IPS-15b (cell line): Measurements from ENCODE around the gene MAP2K2.

Source experiments
- H3K27me3 ChIP-seq: one replicate; pipeline ENCODE4 v1.6.1; 2013; ENCODE audit warnings: low read length; ENCODE audit not compliant: control insufficient read depth, insufficient read depth
- H3K36me3 ChIP-seq: one replicate; pipeline ENCODE4 v1.6.1; 2013; ENCODE audit warnings: low read length; ENCODE audit not compliant: control insufficient read depth, insufficient read depth
- H3K4me1 ChIP-seq: one replicate; pipeline ENCODE4 v1.6.1; 2013; ENCODE audit warnings: mild to moderate bottlenecking, low read length; ENCODE audit not compliant: control insufficient read depth, insufficient read depth
- H3K4me3 ChIP-seq: one replicate; pipeline ENCODE4 v1.5.1; 2013; ENCODE audit warnings: low read depth, low read length
- H3K9ac ChIP-seq: one replicate; pipeline ENCODE4 v1.6.1; 2013; ENCODE audit warnings: low read depth, mild to moderate bottlenecking, low read length
- H3K9me3 ChIP-seq: one replicate; pipeline ENCODE4 v1.6.1; 2013; ENCODE audit warnings: mild to moderate bottlenecking, low read length; ENCODE audit not compliant: control insufficient read depth, insufficient read depth

MAP2K2 gene

GRCh38 chr19:4112367-4112766, 11.6 kb downstream of the MAP2K2 start:
- H3K4me1 ChIP-seq = no peaks in the 10 kb centered on the region
- no peak overlapping the region for H3K9ac ChIP-seq
- peaks cover 69% of the 10 kb centered on the region for H3K36me3 ChIP-seq
- H3K9me3 ChIP-seq = no peaks in the 10 kb centered on the region
- no peaks in the 10 kb centered on the region for H3K27me3 ChIP-seq
- H3K4me3 ChIP-seq = no peak overlapping the region

- H3K9ac ChIP-seq = no peak overlapping the region
- H3K9me3 ChIP-seq = no peaks in the 10 kb centered on the region
- no peak overlapping the region for H3K4me3 ChIP-seq
- H3K36me3 ChIP-seq = peaks cover 62% of the 10 kb centered on the region
- no peaks in the 10 kb centered on the region for H3K4me1 ChIP-seq
- H3K27me3 ChIP-seq = no peaks in the 10 kb centered on the region
These were observed 14.3 kb downstream of the MAP2K2 start for GRCh38 chr19:4109626-4109945.

GRCh38 chr19:4108767-4109625, 14.9 kb downstream of the MAP2K2 start:
- no peak overlapping the region for H3K9ac ChIP-seq
- no peaks in the 10 kb centered on the region for H3K9me3 ChIP-seq
- H3K4me1 ChIP-seq = no peaks in the 10 kb centered on the region
- H3K27me3 ChIP-seq = no peaks in the 10 kb centered on the region
- peaks cover 58% of the 10 kb centered on the region for H3K36me3 ChIP-seq
- H3K4me3 ChIP-seq = no peak overlapping the region

GRCh38 chr19:4103080-4103433, 20.9 kb downstream of the MAP2K2 start:
- no peaks in the 10 kb centered on the region for H3K4me1 ChIP-seq
- no peak overlapping the region for H3K4me3 ChIP-seq
- no peaks in the 10 kb centered on the region for H3K27me3 ChIP-seq
- peaks cover 60% of the 10 kb centered on the region for H3K36me3 ChIP-seq
- no peaks in the 10 kb centered on the region for H3K9me3 ChIP-seq
- H3K9ac ChIP-seq = no peak overlapping the region

- Histone ChIP-seq H3K4me3 (no peak overlapping the region), H3K27me3 (no peaks in the 10 kb centered on the region), H3K9ac (no peak overlapping the region), H3K4me1 (no peaks in the 10 kb centered on the region), H3K9me3 (no peaks in the 10 kb centered on the region), H3K36me3 (peaks cover 56% of the 10 kb centered on the region)
These were observed 21.4 kb downstream of the MAP2K2 start for GRCh38 chr19:4102339-4103079.

- Histone ChIP-seq H3K9me3 (no peaks in the 10 kb centered on the region), H3K36me3 (peaks cover 55% of the 10 kb centered on the region), H3K4me1 (no peaks in the 10 kb centered on the region), H3K27me3 (no peaks in the 10 kb centered on the region), H3K4me3 (no peak overlapping the region), H3K9ac (no peak overlapping the region)
These were observed 22.5 kb downstream of the MAP2K2 start for GRCh38 chr19:4101496-4101770.

GRCh38 chr19:4100647-4101495, 23.1 kb downstream of the MAP2K2 start:
- Histone ChIP-seq H3K9ac (no peak overlapping the region), H3K27me3 (no peaks in the 10 kb centered on the region), H3K4me3 (no peak overlapping the region), H3K4me1 (no peaks in the 10 kb centered on the region), H3K36me3 (peaks cover 57% of the 10 kb centered on the region), H3K9me3 (no peaks in the 10 kb centered on the region)

GRCh38 chr19:4099041-4099764, 24.7 kb downstream of the MAP2K2 start:
- Histone ChIP-seq H3K36me3 (peaks cover 66% of the 10 kb centered on the region), H3K9ac (no peak overlapping the region), H3K4me1 (no peaks in the 10 kb centered on the region), H3K4me3 (no peak overlapping the region), H3K9me3 (no peaks in the 10 kb centered on the region), H3K27me3 (no peaks in the 10 kb centered on the region)

GRCh38 chr19:4098493-4098892, 25.4 kb downstream of the MAP2K2 start:
- H3K9ac ChIP-seq = no peak overlapping the region
- no peaks in the 10 kb centered on the region for H3K27me3 ChIP-seq
- H3K9me3 ChIP-seq = no peaks in the 10 kb centered on the region
- peaks cover 70% of the 10 kb centered on the region for H3K36me3 ChIP-seq
- no peaks in the 10 kb centered on the region for H3K4me1 ChIP-seq
- H3K4me3 ChIP-seq = no peak overlapping the region

- no peaks in the 10 kb centered on the region for H3K27me3 ChIP-seq
- H3K36me3 ChIP-seq = peaks cover 66% of the 10 kb centered on the region
- H3K4me3 ChIP-seq = no peak overlapping the region
- no peak overlapping the region for H3K9ac ChIP-seq
- no peaks in the 10 kb centered on the region for H3K9me3 ChIP-seq
- H3K4me1 ChIP-seq = no peaks in the 10 kb centered on the region
These were observed 26.4 kb downstream of the MAP2K2 start for GRCh38 chr19:4097501-4097900.

- no peak overlapping the region for H3K9ac ChIP-seq
- H3K36me3 ChIP-seq = peaks cover 59% of the 10 kb centered on the region
- H3K9me3 ChIP-seq = no peaks in the 10 kb centered on the region
- no peaks in the 10 kb centered on the region for H3K27me3 ChIP-seq
- no peak overlapping the region for H3K4me3 ChIP-seq
- no peaks in the 10 kb centered on the region for H3K4me1 ChIP-seq
These were observed 27.7 kb downstream of the MAP2K2 start for GRCh38 chr19:4096049-4096892.
